Brain pericyte (primary cell): ENCODE measurements around the gene TIMELESS.
"Not testable (repeated sequence)": the region's sequence is repeated elsewhere in the genome, so short reads cannot be mapped to it uniquely, and the experiment has no call there.

Experiments
- DNase-seq: peaks from one replicate; pipeline ENCODE4 v3.0.0-alpha.2; 2012; ENCODE audit warnings: low read depth, low spot score

Gene TIMELESS

DNA sequence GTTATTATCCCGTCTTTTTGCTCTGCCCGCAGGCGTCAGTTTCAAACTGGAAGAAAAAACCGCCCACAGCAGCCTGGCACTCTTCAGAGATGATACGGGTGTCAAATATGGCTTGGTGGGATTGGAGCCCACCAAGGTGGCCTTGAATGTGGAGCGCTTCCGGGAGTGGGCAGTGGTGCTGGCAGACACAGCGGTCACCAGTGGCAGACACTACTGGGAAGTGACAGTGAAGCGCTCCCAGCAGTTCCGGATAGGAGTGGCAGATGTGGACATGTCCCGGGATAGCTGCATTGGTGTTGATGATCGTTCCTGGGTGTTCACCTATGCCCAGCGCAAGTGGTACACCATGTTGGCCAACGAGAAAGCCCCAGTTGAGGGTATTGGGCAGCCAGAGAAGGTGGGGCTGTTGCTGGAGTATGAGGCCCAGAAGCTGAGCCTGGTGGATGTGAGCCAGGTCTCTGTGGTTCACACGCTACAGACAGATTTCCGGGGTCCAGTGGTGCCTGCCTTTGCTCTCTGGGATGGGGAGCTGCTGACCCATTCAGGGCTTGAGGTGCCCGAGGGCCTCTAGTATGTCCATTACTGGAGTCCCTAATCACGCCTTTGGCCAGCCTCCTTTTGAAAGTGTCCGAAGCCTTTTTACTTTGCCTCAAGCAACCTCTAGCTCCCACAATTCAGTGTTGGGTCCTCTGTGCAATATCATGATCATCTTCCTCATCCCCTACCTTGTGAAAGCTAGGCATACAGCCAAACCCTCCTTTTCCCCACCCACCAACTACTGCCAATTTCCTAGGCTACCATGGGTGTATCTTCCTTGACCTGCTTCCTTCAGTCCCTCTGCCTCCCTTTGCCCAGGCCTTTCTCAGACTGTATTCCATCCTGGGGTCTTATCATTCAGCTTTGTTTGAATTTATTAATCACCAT lies 20.0 kb upstream of the TIMELESS start:
- no peak for DNase-seq

DNA sequence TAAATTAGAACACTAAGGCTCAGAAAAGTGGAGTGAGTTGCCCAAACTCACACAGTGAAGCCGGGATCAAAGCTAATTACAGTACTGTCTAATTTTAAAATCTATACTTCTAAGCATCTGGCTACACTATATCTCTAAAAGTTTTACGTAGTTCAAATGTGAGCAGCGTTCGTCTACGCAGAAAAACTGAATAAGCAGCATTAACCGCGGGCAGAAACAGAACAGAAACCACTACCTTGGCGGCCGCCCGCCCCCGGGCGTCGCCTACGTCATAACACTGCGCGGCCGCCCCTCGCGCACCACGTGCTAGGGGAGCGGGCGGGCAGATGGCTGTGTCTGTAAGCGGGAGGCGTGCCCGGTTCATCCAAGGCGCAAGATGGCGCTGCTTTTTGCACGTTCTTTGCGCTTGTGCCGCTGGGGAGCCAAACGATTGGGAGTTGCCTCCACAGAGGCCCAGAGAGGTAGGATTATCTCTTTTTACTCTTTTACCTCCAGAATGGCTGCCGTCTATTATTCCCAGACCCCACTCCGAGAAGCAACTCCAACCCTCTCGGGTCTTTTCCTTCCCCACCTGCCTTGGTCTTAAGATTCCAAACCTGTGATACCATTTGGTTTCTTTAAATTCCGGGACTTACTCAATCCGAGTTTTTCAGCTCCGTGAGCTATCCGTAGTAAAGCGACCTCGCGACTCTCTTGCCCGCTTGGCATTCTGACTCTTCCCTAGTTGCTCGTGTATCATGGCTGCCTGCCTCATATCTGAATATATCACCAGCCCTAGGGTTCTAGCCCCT lies 19.2 kb upstream of the TIMELESS start, which contains the start of gene SPRYD4:
TSS of gene SPRYD4 (plus strand) at position 363 of the 791 bp plus-strand sequence. CDS start at position 377, 14 bp downstream.
- DNase-seq = peak; percentile 77

DNA sequence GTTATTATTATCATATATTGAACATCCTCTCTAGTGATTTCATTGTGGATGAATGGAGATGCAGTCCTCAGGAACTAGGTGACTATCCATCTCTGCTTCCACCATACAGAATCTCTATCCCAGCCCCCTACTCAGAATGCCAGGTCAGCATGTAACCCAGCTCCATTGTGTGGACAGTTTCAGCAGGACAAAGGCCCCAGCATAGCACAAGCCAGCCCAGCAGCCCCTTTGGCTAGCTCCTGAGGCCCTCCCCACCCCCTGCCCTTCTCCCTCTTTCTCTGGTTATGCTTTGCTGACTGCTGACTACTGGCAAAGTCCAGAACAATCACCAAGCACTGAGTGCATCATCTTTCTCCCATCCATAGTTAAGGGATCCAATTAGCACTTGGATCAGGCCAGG lies 13.3 kb upstream of the TIMELESS start:
- no peak for DNase-seq

DNA sequence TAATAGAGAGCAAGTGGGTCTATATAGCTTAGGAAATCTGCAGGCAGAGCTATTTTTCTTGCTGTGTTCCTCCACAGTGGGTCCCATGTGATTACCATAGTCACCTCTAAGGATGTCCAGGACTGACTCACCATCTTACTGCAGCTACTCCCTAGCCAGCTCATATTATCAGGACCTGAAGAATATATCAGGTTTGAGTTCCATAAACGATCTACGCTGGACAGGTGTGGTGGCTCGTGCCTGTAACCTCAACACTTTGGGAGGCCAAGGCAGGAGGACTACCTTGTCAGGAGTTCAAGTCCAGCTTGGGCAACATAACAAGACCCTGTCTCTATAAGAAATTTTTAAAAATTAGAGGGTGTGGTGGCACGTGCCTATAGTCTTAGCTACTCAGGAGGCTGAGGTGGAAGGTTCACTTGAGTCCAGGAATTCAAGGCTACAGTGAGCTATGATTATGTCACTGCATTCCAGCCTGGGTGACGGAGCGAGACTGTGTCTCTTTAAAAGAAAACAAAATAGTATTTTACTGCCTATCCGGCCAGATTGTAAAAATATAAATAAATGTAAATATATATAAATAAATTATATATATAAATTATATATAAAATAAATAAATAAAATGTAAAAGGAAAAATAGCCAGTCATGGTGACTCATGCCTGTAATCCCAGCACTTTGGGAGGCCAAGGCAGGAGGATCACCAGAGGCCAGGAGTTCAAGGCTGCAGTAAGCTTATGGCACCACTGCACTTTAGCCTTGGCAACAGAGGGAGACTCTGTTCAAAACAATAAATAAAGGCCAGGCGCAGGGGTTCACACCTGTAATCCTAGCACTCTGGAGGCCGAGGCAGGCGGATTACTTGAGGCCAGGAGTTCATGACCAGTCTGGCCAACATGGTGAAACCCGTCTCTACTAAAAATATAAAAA lies 12.3 kb upstream of the TIMELESS start:
- no peak for DNase-seq

DNA sequence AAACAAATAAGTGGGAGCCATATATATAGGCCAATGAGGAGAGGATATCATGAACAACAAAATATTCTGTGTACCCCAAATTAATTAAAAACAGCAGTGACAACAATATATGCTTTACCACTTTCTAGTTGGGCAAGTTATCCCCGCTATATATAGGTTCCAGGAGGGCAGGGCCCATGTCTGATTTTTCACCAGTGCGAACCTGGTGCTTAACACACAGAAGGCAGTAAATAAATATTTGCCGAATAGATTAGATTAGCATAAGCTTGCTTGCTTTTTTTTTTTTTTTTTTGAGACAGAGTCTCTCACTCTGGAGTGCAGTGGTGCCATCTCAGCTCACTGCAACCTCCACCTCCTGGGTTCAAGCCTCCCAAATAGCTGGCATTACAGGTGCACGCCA lies 8.6 kb upstream of the TIMELESS start:
- no peak for DNase-seq

DNA sequence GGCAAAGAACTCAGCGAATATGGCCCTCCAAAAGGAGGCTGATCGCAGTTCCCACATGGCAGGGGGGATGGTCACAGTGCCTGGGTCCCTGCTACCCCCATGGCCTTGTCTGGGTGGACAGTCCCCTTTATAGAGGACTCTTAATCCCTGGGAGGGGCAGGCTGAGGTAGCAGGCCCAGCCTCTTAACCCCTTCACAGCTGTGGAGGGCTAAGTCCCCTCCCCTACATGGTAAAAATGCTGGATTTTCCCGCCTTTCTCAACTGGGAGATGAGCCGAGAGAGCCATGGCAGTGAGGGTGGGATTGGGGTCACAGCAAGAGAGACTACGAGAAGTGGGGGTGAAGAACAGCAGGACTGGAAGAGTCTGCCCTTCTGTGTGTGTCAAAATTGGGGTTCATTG lies 5.3 kb upstream of the TIMELESS start, which contains the start of gene MIP:
TSS of gene MIP (minus strand) at position 101 of the 400 bp plus-strand sequence. CDS start at position 57, 44 bp downstream.
- DNase-seq = no peak

DNA sequence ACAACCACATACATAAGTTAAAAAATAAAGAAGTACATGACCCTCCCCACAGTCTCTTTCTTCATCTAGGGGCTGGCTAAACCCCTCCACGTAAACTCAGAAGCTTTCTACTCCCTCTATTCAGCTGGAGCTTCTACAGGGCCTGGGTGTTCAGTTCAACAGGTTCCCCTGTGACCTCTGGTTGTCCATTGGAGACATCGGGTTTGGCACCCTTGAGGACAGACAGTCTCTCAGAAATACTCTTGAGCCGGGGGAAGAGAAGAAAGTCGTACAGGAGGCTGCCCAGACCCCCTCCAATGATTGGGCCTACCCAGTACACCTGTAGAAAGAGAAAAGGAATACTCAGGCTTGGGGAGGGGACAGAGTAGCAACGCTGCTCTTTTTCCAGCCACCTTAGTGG lies 1.9 kb upstream of the TIMELESS start:
- DNase-seq = no peak

DNA sequence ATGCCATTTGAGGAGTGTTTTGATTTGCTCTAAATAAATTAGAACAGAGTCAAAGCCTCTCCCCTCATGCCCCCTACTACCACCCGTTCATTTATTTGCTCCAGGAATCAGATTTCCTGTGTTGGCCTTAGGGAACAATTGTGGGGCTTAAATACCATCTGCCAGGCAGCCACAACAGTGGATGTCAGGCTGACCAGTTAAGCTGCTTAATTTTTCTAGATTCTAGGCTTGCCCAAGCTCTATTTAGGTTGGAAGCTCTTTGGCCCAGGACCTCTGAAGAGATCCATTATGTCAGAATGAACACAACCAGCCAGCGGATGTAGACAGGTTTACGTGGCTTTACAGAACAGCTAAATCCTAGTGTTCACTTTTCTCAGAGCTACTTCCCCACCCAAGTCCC lies 1.0 kb upstream of the TIMELESS start:
- no peak for DNase-seq

DNA sequence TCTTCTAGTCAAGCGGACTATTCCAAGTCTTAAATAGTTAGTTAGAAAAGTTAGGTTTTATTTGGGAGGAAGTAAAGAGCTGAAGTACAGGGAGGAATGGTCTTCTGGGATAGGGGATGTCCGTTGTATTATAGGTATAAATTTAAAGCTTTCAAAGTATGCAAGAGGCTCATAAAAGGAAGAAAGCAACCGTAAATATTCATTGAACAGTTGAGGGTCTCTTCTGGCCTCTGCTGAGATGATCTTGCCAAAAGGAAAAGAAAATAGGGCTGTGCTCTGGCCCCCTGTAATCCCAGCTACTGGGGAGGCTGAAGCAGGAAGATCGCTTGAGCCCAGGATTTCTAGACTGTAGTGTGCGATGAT lies 377 bp upstream of the TIMELESS start:
- no peak for DNase-seq

DNA sequence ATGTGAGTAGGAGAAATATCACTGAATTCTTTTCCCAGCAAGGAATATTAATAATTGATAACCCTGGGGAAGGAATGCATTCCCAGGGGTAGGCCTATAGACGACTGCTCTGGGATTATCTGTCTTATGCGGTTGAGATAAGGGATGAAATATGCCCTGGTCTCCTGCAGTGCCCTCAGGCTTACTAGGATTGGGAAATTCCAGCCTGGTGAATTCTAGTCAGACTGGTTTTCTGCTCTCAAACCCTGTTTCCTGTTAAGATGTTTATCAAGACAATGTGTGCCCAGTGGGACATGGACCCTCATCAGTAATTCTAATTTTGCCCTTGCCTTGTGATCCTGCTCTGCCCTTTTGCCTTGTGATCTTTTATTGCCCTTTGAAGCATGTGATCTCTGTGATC lies 6.0 kb downstream of the TIMELESS start:
- DNase-seq = not testable (repeated sequence)

DNA sequence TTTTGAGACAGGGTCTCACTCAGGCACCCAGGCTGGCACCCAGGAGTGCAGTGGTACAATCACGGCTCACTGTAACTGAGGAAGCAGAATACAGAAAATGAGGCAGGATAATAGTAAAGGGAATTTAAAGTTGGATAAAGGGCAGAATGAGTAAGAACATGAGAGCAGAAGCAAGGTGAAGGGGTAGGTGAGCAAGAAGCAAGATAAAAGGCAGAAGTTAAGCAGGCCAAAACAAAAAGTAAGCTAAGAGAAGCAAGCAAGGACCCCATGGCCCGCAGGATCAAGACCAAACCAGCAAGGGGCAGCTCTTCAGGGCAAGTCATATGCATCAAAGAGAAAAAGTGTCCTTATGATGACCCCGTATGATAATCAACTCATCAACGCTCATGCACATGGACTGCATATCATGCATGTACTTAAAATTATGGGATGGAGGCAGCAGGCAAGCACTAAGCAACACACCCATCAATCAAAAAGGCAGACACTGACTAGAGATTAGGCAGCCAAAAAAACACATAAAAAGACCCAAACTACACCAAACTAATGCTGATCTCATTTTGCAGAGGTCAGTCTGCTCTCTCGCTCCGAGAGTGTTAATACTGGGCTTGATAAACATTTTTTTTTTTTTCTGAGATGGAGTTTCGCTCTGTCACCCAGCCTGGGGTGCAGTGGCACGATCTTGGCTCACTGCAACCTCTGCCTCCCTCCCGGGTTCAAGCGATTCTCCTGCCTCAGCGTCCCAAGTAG lies 11.6 kb downstream of the TIMELESS start:
- no peak for DNase-seq

DNA sequence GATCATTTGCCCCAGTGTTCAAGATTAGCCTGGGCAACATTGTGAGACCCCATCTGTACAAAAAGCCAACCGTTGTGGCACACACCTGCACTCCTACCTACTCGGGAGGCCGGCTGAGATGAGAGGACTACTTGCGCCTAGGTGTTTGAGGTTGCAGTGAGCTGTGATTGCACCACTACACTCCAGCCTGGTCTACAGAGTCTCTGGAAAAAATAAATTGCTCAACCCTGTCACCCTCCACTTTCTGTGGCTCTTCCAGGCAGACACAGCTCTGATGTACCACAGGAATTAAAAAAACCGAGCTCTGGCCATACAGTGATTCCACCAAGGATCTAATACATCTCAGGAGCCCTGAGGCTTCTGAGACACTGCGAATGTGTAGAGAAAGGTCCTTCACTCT lies 14.4 kb downstream of the TIMELESS start:
- DNase-seq = no peak

DNA sequence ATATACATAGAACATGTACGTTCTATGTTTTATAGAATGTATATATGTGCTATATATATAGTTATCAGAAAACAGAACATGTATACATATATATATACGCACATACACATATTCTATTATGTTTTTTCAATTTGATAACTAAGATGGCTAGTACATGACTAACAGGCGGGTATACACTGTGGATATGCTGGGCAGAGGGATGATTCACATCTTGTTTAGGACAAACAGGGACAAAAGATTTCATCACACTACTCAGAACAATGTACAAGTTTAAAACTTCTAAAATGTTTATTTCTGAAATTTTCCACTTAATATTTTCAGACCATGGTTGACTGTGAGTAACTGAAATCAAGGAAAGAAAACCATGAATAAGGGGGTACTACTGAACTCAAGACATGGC lies 17.4 kb downstream of the TIMELESS start:
- no peak for DNase-seq

DNA sequence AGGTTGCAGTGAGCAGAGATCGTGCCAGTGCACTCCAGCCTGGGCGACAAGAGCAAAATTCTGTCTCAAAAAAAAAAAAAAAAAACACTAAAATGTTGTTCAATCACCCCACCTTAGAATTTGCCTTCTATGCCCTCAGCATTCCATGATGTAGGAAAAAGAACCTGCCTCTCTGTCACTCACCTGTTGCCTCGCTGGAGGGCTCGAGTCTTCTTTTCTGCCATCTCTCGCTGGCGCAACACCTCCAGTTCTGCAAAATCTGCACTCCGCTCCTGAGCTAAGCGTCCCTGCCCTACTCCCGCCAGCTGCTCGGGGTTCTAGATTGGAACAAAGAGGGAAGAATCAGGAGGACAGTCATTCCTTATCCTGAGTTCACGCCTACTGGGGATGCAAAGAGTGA lies 17.9 kb downstream of the TIMELESS start:
- DNase-seq = no peak

DNA sequence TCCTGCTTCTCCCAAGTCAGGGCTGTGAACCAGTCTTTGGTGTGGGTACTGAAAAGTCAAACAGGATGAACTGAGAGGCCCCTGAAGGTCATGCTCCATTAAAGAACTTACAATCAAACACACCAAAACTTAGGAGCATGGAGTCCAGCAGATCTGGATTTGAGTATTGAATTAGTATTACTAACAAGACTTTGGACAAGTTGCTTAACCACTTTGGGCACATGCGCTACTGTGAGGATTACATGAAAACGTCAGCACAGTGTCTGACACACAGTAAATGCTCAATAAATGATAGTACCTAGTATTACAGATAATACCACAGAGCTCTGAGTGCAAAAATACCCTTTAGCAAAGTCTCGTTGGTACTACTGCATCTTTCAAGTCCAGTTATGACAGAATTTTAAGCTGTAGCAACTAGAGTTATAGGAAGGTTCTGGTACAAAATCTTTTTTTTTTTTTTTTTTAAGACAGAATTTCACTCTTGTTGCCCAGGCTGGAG lies 23.2 kb downstream of the TIMELESS start:
- no peak for DNase-seq

DNA sequence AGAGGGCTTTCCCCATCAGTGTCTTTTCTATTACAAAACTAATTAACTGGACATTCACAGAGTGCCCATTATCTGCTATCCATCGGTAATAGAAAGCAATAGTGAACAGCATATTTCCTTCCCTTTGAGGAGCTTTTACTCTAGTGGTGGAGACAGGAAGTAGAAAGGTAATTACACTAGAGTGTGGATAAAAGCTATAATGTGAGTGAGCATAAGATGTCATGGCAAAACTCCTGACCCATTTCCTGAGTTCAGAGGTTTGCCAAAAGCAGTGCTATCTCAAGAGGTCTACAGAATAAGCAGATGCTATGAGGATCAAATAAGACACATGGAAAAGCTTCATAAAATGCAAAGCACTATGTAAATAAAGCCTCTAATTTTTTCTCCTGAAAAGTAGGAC lies 24.0 kb downstream of the TIMELESS start:
- no peak for DNase-seq

DNA sequence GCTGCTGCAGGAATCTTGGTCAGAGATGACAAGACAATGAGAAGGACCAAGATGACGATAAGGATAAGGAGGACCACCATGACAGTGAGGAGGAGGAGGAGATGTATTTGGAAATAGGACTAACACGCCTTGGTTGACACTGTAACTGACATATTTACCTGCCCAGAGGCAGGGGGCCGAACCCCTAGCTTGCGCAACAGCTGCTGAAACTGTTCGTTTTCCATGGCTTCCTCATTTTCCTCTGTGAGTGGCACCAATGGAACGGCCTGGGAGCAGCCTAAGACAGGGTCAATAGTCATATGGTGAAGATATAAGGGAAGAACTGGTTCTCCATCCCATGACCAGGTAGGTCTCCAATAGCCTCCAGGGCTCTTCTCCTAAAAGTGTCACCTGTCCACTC lies 28.8 kb downstream of the TIMELESS start:
- no peak for DNase-seq

DNA sequence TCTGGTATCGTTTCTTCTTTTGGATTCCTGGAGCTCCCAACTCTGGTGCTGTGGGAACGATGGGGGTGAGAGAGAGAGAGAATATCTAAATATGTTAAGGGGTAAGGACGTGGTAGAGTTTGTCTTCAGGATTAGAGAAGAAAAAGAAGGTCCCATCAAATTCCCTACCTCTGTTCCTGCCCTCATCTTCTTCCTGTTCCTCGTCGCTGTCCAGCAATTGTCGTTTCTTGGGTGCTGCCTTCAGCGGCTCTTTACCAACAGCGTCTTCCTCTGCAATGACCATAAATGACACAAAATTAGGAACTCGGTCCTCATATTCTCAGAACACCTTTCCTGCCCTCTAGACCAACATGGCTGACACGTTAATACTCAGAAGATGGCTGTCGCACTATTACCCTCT lies 31.5 kb downstream of the TIMELESS start:
- DNase-seq = no peak

DNA sequence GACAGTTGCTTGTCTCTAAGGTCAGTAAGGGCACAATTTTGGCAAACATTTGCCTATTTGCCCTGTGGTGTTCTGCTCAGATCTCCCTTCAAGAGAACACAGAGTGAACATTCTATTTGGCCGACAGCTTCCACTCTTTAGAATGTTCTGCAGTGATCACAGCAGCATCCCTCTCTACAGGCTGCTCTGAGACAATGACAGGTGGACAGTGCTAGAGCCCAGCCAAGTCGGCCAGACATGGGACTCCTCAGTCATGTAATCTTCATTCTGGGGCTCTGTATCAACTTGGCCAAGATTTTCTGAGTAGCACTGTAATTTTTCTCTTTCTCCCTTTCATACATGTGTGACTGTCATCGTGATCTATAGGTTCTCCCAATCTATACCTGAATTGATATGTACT lies 34.8 kb downstream of the TIMELESS start:
- no peak for DNase-seq

DNA sequence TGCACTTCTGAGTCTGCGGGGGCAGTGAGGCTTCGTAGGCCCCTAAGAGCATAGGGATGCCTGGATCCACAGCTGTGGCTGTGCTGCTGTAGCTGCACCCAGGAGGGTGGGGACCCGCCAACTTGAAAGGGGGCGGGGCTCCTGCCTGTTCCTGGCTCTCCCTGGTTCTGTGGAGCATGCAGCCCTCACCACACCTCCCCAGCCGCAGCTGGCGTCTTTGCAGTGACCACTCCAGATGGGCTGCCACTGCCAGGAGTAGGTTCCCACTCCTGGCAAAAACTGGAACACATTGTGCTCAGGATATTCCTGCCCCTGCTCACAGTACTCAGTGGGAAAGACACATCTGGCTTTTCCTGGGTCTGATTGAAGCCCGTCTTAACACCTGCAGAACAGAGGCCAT lies 35.8 kb downstream of the TIMELESS start:
- no peak for DNase-seq
